Endothelial cell (in vitro differentiated cells): ENCODE measurements around the gene TMEM45A. TPM values are rescaled to one million over a fixed set of nuclear protein-coding genes. Genes with fewer than 3 reads are reported as not detected.

Experiments used
- DNase-seq: peaks from one replicate; pipeline ENCODE4 v3.0.0; 2021; ENCODE audit warnings: low spot score
- H3K27ac Mint-ChIP-seq: one replicate; pipeline ENCODE4 v1.8.0; 2021; ENCODE audit warnings: mixed read lengths, inconsistent platforms; ENCODE audit not compliant: unreplicated experiment
- H3K27me3 Mint-ChIP-seq: one replicate; pipeline ENCODE4 v1.8.0; 2021; ENCODE audit warnings: mild to moderate bottlenecking, moderate library complexity, mixed read lengths, inconsistent platforms; ENCODE audit not compliant: unreplicated experiment
- H3K36me3 Mint-ChIP-seq: one replicate; pipeline ENCODE4 v1.8.0; 2021; ENCODE audit warnings: mild to moderate bottlenecking, low read depth, mixed read lengths, inconsistent platforms; ENCODE audit not compliant: unreplicated experiment
- H3K4me1 Mint-ChIP-seq: one replicate; pipeline ENCODE4 v1.8.0; 2021; ENCODE audit warnings: mild to moderate bottlenecking, mixed read lengths, inconsistent platforms; ENCODE audit not compliant: unreplicated experiment
- H3K4me3 Mint-ChIP-seq: one replicate; pipeline ENCODE4 v1.8.0; 2021; ENCODE audit warnings: mild to moderate bottlenecking, mixed read lengths, inconsistent platforms; ENCODE audit not compliant: unreplicated experiment
- H3K9me3 Mint-ChIP-seq: one replicate; pipeline ENCODE4 v1.8.0; 2021; ENCODE audit warnings: mixed read lengths, inconsistent platforms; ENCODE audit not compliant: unreplicated experiment
- total RNA-seq: library from RNA; stranded (reverse); fragmentation: NEBNext Ultra II Directional; extraction: Animal tissue kit (Norgen Biotek cat#: 25700); gene quantifications from one replicate; pipeline ENCODE4 v1.2.1, GENCODE V29; 2021; ENCODE audit not compliant: unreplicated experiment
- TF ChIP-seq, protein P1 (sequence below): fragments of 200-600 bp; sonication (generic); IDR thresholded peaks from one replicate; pipeline ENCODE4 v1.5.0; 2021; ENCODE audit warnings: antibody characterized with exemption; ENCODE audit not compliant: unreplicated experiment

Gene TMEM45A
- total RNA-seq, 1 donor from 2014 or later: 7.6 TPM

DNA sequence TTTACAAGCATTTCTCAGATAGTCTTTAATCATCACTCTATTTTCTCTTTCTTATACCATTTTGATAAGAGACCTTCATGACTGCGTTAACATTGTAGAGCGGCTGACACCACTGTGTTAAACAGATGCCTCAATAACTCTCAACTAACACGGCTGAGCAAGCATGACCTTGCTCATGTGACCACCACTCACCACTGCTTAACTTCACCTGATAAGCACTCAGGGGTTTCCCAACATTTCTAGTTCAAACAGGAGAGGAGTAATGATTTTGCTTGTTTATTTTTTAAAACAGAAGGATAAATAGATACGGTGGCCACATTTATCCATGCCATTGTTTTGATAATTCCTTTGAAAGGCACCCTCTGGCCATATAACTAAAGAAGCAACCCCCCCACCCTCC, 37.7 kb upstream of the TMEM45A start:
- no peak overlapping the region for H3K4me3 Mint-ChIP-seq
- TF ChIP-seq, protein P1, sequence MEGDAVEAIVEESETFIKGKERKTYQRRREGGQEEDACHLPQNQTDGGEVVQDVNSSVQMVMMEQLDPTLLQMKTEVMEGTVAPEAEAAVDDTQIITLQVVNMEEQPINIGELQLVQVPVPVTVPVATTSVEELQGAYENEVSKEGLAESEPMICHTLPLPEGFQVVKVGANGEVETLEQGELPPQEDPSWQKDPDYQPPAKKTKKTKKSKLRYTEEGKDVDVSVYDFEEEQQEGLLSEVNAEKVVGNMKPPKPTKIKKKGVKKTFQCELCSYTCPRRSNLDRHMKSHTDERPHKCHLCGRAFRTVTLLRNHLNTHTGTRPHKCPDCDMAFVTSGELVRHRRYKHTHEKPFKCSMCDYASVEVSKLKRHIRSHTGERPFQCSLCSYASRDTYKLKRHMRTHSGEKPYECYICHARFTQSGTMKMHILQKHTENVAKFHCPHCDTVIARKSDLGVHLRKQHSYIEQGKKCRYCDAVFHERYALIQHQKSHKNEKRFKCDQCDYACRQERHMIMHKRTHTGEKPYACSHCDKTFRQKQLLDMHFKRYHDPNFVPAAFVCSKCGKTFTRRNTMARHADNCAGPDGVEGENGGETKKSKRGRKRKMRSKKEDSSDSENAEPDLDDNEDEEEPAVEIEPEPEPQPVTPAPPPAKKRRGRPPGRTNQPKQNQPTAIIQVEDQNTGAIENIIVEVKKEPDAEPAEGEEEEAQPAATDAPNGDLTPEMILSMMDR: no peak
- H3K4me1 Mint-ChIP-seq: no peaks in the 10 kb centered on the region
- H3K27ac Mint-ChIP-seq: no peak overlapping the region
- no peaks in the 10 kb centered on the region for H3K36me3 Mint-ChIP-seq
- no peak for DNase-seq
- H3K9me3 Mint-ChIP-seq: no peaks in the 10 kb centered on the region
- H3K27me3 Mint-ChIP-seq: peaks cover 2% of the 10 kb centered on the region

DNA sequence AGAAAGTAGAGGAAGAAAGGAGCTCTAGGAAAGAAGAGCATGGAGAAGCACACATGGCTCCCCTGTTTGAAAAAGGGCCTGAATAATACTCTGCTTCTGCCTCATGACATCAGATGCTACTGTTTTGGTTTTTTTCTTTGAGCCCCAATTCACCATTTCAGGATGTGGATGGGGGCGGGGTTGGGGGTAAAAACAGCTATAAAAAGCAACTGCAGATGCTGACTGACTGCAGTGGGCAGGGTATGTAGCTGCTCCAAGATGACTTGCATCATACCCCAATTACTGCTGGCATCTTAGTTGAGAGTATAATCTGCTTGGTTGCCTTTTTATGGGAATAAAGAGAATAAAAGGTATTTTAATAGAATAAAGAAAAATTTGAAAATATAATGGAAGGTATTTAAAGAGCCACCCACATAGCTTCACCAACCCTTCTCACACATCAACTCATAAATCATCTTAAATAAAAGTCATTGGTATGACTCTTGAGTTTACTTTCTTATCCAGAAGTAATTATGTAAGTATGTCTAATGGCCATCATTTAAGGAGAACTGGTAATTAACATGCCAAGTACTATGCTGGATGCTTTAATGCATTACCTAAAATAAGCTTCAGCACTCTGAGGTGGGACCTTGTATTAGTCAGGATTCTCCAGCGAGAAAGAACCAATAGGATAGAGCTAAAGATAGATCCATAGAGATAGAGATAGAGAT, 36.4 kb upstream of the TMEM45A start:
- no peak for DNase-seq
- H3K4me3 Mint-ChIP-seq: no peak overlapping the region
- no peak overlapping the region for H3K27ac Mint-ChIP-seq
- H3K4me1 Mint-ChIP-seq: no peaks in the 10 kb centered on the region
- no peaks in the 10 kb centered on the region for H3K9me3 Mint-ChIP-seq
- TF ChIP-seq, protein P1: no peak
- H3K36me3 Mint-ChIP-seq: no peaks in the 10 kb centered on the region
- H3K27me3 Mint-ChIP-seq: peaks cover 2% of the 10 kb centered on the region

DNA sequence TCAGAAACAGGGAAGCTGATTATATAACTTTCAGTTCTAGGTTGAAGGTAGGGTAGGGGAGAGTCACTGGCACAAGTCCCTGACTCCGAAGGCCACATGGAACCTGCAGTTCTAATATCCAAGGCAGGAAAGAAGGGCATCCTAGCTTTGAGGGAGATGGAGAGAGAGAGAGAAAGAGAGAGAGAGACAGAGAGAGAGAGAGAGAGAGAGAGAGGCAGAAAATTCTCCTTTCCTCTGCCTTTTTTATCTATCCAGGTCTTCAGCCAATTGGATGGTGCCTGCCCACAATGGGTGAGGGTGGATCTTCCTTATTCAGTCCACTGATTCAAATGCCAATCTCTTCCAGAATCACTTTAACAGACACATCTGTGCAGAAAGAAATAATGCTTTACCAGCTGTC, 35.7 kb upstream of the TMEM45A start:
- TF ChIP-seq, protein P1: no peak
- no peaks in the 10 kb centered on the region for H3K4me1 Mint-ChIP-seq
- no peaks in the 10 kb centered on the region for H3K9me3 Mint-ChIP-seq
- H3K27ac Mint-ChIP-seq: no peak overlapping the region
- peaks cover 2% of the 10 kb centered on the region for H3K27me3 Mint-ChIP-seq
- H3K36me3 Mint-ChIP-seq: no peaks in the 10 kb centered on the region
- DNase-seq: no peak
- no peak overlapping the region for H3K4me3 Mint-ChIP-seq

DNA sequence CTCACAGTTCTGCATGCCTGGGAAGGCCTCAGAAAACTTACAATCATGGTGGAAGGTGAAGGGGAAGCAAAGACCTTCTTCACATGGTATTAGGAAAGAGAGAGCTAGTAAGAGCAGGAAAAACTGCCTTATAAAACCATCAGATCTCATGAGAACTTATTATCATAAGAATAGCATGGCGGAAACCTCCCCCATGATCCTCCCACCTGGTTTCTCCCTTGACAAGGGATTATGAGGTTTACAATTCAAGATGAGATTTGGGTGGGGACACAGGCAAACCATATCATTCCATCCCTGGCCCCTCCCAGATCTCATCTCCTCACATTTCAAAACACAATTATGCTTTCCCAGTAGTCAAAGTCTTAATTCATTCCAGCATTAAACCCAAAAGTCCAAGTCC, 34.6 kb upstream of the TMEM45A start:
- H3K27me3 Mint-ChIP-seq: peaks cover 2% of the 10 kb centered on the region
- H3K27ac Mint-ChIP-seq: no peak overlapping the region
- H3K36me3 Mint-ChIP-seq: no peaks in the 10 kb centered on the region
- no peak for DNase-seq
- no peak overlapping the region for H3K4me3 Mint-ChIP-seq
- H3K9me3 Mint-ChIP-seq: no peaks in the 10 kb centered on the region
- TF ChIP-seq, protein P1: no peak
- no peaks in the 10 kb centered on the region for H3K4me1 Mint-ChIP-seq

DNA sequence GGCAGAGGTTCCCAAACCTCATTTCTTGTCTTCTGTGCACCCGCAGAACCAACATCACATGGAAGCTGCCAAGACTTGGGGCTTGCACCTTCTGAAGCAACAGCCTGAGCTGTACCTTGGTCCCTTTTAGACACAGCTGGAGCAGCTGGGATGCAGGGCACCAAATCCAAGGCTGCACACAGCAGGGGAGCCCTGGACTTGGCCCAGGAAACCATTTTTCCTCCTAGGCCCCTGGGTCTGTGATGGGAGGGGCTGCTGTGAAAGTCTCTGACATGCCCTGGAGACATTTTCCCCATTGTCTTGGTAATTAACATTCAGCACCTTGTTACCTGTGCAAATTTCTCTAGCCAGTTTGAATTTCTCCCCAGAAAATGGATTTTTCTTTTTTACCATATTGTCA, 33.6 kb upstream of the TMEM45A start:
- Mint-ChIP-seq H3K4me3 (no peak overlapping the region), H3K27me3 (peaks cover 2% of the 10 kb centered on the region), H3K9me3 (no peaks in the 10 kb centered on the region), H3K36me3 (no peaks in the 10 kb centered on the region), H3K27ac (no peak overlapping the region), H3K4me1 (no peaks in the 10 kb centered on the region)
- TF ChIP-seq, protein P1: no peak
- DNase-seq: no peak
